ENCODE data around the gene CBX8.
"Not testable (repeated sequence)": the region's sequence is repeated elsewhere in the genome, so short reads cannot be mapped to it uniquely, and the experiment has no call there.

The CBX8 gene

GRCh38 chr17:79777120-79777893, 19.6 kb downstream of the CBX8 start:
- DNase-seq = peak in 1 of 2 donors; percentile 49

- no peak for DNase-seq
Measured at GRCh38 chr17:79776376-79777119, 20.3 kb downstream of the CBX8 start.

GRCh38 chr17:79775632-79776031, 21.2 kb downstream of the CBX8 start:
- no peak for DNase-seq

- DNase-seq = no peak
Measured at GRCh38 chr17:79774561-79774975, 22.3 kb downstream of the CBX8 start.

- DNase-seq = not testable (repeated sequence)
Measured at GRCh38 chr17:79772726-79773125, 24.2 kb downstream of the CBX8 start.

DNA sequence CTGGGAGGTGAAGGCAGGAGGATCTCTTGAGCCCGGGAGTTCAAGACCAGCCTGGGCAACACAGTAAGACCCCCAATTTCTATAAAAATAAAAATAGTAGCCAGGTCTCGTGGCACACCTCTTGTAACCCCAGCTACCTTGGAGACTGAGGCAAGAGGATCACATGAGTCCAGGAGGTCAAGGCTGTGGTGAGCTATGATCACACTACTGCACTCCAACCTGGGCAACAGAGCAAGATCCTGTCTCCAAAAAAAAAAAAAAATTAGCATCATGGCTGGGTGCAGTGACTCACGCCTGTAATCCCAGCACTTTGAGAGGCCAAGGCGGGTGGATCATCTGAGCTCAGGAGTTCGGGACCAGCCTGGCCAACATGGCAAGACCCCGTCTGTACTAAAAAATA, 25.6 kb downstream of the CBX8 start:
- DNase-seq = no peak

DNA sequence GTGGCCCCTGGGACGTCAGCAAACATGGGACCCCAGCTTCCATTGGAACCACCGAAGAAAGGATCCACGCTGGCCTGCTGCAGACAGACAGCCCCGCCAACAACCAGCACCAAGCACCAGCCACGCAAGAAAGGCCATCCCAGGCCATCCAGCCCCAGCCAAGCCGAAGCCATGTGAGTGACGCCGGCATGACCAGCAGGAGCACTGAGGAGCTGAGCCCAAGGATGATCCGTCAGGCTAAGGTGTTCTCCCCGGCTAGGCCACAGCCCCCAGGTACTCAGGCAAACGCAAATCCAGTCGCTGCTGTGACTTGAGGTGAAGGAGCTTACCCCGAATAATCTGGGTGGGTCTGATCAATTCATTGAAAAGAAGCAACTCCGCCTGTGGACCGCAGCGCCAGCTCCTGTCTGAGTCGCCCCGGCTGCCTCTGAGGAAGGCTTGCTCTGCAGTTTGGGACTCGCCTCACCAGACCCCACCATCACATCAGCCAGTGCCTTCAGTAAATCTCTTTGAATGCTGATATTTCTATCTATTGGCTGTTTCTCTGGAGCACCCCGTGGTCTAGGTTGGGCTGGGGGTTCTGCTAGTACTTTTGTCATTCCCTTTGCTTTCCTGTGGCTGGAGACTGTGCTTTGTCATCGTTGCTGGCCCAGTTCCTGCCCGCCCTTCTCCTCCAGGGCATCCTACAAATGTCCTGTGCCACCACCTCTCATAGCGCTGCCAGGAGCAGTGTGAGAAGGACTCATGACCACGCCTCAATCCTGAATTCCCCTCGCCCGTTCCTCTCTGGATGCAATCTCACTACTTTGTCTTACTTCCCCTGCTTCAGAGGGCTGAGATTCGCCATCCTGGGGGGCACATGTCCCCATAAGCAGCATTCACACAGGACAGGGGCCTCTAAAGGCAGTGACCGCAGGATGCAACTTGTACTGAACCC, 27.0 kb downstream of the CBX8 start:
- DNase-seq = no peak

GRCh38 chr17:79765708-79766107, 31.2 kb downstream of the CBX8 start:
- no peak for DNase-seq

DNA sequence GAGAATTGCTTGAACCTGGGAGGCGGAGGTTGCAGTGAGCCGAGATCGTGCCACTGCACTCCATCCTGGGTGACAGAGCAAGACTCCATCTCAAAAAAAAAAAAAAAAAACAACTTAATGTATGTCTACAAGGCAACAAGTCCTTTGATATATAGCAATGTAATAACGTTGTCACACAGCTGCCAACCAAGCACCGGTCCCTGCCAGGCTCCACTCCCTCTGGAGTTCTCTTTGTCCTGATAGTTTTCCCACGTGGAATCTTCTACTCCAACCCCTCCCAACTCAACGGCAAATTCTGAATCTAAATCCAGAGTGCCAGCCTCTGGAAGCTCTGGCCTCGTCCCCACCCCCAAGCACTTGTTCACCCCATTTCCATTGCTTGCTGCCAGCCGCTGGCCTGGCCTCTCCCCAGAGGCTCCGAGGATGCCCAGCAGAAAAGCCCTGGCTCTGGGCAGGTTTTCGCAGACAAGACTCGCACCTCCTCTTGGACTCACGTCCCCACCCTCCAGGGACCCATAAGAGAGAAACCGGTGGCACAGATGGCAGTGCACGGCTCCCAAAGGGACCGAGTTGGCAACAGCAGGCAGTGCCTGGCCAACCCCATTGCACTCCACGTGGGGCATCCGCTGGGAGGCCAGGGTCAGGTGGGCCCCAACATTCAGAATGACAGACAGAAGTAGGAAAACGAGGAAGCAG, 34.8 kb downstream of the CBX8 start:
- DNase-seq = no peak

GRCh38 chr17:79760197-79760906, 36.5 kb downstream of the CBX8 start:
- DNase-seq = no peak

GRCh38 chr17:79758271-79758670, 38.6 kb downstream of the CBX8 start:
- no peak for DNase-seq

DNA sequence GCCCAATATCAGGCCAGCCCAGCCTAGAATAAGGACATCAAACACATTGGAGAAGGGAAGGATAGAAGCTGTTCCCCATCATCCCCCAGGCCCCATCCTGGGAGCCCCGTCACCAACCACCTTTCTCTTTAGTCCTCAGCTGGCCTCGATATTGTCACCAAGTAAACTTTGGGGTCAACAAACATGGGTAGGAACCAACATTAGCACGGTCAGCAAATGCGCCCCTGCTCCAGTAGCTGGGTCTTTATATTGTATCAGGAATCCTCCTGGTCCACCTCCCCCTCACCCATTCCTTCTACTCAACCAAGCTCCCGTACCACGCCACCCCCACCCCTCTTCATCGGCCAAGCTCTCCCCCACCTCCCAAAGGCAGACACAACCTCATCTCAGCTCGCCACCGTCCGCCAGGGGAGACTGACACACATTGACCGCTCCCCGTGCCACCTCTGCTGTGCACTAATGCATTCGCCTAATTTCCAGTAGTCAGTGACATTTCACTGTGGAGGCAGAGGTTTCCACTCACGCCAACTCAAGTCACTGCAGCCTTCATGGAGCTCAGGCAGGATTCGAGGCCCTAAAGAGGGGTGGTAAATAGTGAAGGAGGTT, 39.6 kb downstream of the CBX8 start:
- DNase-seq = no peak

DNA sequence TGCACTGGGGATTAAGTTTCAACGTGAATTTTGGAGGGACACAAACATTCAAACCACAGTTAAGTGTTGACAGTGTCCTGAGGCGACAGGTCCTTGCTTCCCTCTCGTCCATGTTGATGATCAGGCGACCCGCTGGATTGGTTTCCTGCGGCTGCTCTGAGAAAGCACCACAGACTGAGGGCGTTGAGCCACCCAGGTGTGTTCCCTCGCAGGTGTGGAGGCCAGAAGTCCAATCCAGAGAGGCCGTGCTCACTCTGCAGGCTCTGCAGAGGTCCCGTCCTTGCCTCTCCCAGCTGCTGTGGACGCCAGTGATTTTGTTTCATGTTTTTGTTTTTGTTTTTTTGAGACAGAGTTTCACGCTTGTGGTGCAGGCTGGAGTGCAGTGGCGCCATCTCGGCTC, 41.3 kb downstream of the CBX8 start:
- DNase-seq = no peak

- DNase-seq = not testable (repeated sequence)
Measured at GRCh38 chr17:79754903-79755302, 42.0 kb downstream of the CBX8 start.

- no peak for DNase-seq
Measured at GRCh38 chr17:79754370-79754769, 42.5 kb downstream of the CBX8 start.

DNA sequence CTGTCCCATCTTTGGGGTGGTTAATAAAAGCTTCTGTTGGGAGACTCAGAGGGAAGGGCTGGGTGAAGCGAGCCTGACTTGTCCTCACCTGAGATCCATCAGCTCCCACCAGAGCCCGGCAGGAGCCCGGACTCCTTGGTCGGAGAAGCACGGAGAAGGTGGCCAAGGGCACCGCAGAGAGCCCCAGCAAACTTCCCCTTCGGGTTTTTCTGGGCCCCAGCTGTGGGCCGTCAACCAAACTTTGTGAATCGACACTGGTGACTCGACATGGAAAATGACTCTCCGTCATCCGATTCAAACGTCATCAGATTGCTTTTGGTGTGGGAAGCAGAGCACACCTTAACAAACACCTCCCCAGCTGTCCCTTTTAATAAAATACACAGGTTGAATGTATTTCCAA, 44.7 kb downstream of the CBX8 start:
- no peak for DNase-seq

GRCh38 chr17:79750650-79751545, 46.0 kb downstream of the CBX8 start:
- DNase-seq = no peak

- no peak for DNase-seq
Measured at GRCh38 chr17:79749958-79750357, 46.9 kb downstream of the CBX8 start.

DNA sequence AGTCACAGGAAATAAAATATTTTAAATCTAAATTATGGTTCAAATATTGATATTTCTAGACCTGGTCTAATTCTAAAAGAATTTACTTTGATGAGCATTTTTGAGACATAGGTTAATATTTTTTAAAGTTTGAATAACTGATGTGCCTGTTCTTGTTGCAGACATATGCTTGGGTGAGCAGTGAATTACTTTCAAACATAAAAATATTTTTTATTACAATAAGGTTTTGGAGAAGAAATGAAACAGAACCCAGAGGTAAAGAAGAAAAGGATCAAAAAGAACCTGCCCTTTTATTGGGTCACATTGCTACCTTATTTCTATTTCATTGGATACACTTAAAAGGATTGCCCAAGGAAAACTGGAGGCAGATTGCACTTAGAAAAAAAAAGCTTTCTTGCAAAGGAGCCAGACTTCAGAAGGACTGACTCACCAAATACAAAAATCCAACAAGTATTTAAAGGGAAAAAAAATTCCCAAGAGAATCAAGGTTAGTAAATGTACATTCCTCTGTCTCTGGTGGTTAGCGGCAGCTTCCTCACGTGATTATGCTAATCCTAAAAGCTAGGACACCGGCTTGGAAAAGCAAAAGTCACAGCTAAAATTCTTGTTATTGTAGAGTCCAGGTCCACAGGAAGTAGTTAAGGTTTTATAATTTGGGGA, 47.6 kb downstream of the CBX8 start:
- no peak for DNase-seq

Data from bone marrow (tissue), 2 donors.